ENCODE results near the gene CUBN.

- TF ChIP-seq CTCF (IDR thresholded peaks at IDR 0.05) (no peak), POLR2A (IDR thresholded peaks at IDR 0.05) (no peak), POLR2AphosphoS5 (IDR thresholded peaks at IDR 0.05) (no peak)
Measured at GRCh38 chr10:17081431-17081830, 48.2 kb downstream of the CUBN start.
